Epithelial cell of proximal tubule (primary cell): ENCODE results near the gene TENM4. TPM values are rescaled to one million over a fixed set of nuclear protein-coding genes. Genes with fewer than 3 reads are reported as not detected.

ENCODE experiments used
- DNase-seq: peaks from one replicate; pipeline ENCODE4 v3.0.0-alpha.2; 2011; ENCODE audit warnings: low read depth
- H3K4me3 ChIP-seq: 2 replicates; pipeline ENCODE4 v1.5.1; 2011; ENCODE audit warnings: low read depth, mild to moderate bottlenecking, low read length
- CTCF ChIP-seq: conservative IDR thresholded peaks from 2 replicates; pipeline ENCODE4 v1.5.1; 2012; ENCODE audit warnings: low read depth, mild to moderate bottlenecking, low read length
- total RNA-seq: library from RNA; depleted of rRNA; stranded (reverse); fragments of >200 nt; gene quantifications from 2 replicates; pipeline ENCODE4 v1.2.3, GENCODE V29; 2015

The TENM4 gene
- total RNA-seq, 1 donor from 2014 or later = 22.2 TPM

- no peak overlapping the region for H3K4me3 ChIP-seq
- no peak for TF ChIP-seq CTCF
- no peak for DNase-seq
Observed at GRCh38 chr11:78730267-78730824, 710.5 kb downstream of the TENM4 start.

GRCh38 chr11:78727816-78728215 is 713.0 kb downstream of the TENM4 start:
- DNase-seq = no peak
- no peak overlapping the region for H3K4me3 ChIP-seq
- no peak for TF ChIP-seq CTCF

- no peak for TF ChIP-seq CTCF
- no peak for DNase-seq
- H3K4me3 ChIP-seq = no peak overlapping the region
Observed at GRCh38 chr11:78725200-78725599, 715.6 kb downstream of the TENM4 start.

GRCh38 chr11:78722786-78723185 is 718.0 kb downstream of the TENM4 start:
- DNase-seq = no peak
- no peak overlapping the region for H3K4me3 ChIP-seq
- no peak for TF ChIP-seq CTCF

DNA sequence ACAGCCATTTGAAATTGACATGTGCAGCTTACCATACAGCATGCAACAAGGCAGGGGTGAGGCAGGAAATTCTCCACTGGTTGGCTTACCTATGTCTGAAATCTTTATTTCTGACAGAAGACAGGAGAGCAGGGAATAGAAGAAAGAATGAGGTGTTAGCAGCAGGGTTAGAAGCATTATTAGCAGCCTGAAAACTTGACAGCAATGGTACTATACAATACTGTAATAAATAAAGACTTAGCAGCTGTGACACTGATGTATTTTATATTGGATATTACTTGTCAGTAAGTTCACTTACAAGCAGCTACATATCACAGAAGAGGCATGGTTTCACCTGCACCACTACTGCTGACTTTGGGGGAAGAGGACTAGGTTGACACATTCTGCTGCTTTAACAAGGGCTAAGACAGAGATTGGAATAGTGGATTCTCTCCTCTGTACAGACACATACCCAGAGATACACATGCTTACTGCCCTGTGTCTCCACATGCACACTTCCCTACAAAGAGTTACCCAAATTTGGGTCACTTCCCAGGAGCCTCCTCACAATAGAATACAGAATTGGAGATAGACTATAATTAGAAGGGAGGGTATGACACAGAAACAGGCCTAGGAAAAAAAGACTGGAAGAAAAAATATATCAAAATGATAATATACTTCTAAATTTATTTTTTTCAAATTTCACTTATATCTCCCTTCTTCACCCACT is 720.4 kb downstream of the TENM4 start:
- no peak for DNase-seq
- no peak overlapping the region for H3K4me3 ChIP-seq
- no peak for TF ChIP-seq CTCF

- peak; percentile 61 for DNase-seq
- no peak overlapping the region for H3K4me3 ChIP-seq
- TF ChIP-seq CTCF = no peak
Observed at GRCh38 chr11:78717041-78717440, 723.8 kb downstream of the TENM4 start.
